Right lobe of liver (tissue), 6 donors: ENCODE data around the gene TAF3. TPM values are rescaled to one million over a fixed set of nuclear protein-coding genes. Genes with fewer than 3 reads are reported as not detected.

Experiments
- ATAC-seq, 4 donors: fragments of 200-7000 bp; cut with Tn5 transposase; one replicate each; pipeline ENCODE4 v1.9.1; 2020; ENCODE audit warnings: mild to moderate bottlenecking in 4 of 4, moderate library complexity in 4 of 4
- DNase-seq, 3 donors: peaks; one replicate each; pipeline ENCODE4 v3.0.0-alpha.2; 2020
- H3K27ac ChIP-seq, 3 donors: fragments of 200-600 bp; one replicate each; pipeline ENCODE4 v1.8.0; 2022
- H3K27me3 ChIP-seq, 2 donors: fragments of 200-600 bp; one replicate each; pipeline ENCODE4 v1.8.0; 2022
- H3K36me3 ChIP-seq, 4 donors: fragments of 200-600 bp; sonication (generic) in 1 of 4; one replicate each; pipeline versions ENCODE4 v1.5.1 to v1.8.0; 2017 to 2022; ENCODE audit warnings: control low read depth in 1 of 4
- H3K4me1 ChIP-seq, 4 donors: fragments of 200-600 bp; sonication (generic) in 1 of 4; one replicate each; pipeline versions ENCODE4 v1.5.1 to v1.8.0; 2017 to 2022; ENCODE audit warnings: control low read depth in 1 of 4
- H3K4me3 ChIP-seq, 3 donors: fragments of 200-600 bp; one replicate each; pipeline ENCODE4 v1.8.0; 2022
- H3K9me3 ChIP-seq, 4 donors: fragments of 200-600 bp; sonication (generic) in 1 of 4; one replicate each; pipeline versions ENCODE4 v1.5.1 to v1.8.0; 2017 to 2022; ENCODE audit warnings: control low read depth in 1 of 4
- CTCF ChIP-seq, 4 donors: fragments of 200-600 bp in 3 of 4; fragments of 450-650 bp in 1 of 4; IDR thresholded peaks; one replicate each; pipeline versions ENCODE4 v1.5.1 to v1.8.0; 2016 to 2022; ENCODE audit warnings: antibody characterized with exemption in 4 of 4, mild to moderate bottlenecking in 2 of 4
- POLR2A ChIP-seq: fragments of 450-650 bp; IDR thresholded peaks from one replicate; pipeline ENCODE4 v1.6.1; 2017; ENCODE audit warnings: antibody characterized with exemption, mild to moderate bottlenecking
- WGBS: methylation state at CpG from one replicate; pipeline ENCODE4 v1.1.6; 2018; ENCODE audit warnings: low coverage, low lambda C conversion rate; ENCODE audit not compliant: insufficient coverage; ENCODE audit errors: missing lambda C conversion rate; 5-methylcytosine and 5-hydroxymethylcytosine counted together
- intact Hi-C, 2 donors: fragments of 100-400 bp; cut with DNase I; formaldehyde crosslinking; loops; one replicate each; pipeline versions ENCODE4 v1.11.2 to v1.14.1; 2022
- total RNA-seq, 6 experiments: library from RNA; depleted of rRNA in 2 of 6; stranded (reverse); fragments of >200 nt in 2 of 6; fragmentation: NEBNext Ultra II Directional in 3 of 6; extraction: Animal tissue kit (Norgen Biotek cat#: 25700) in 3 of 6; gene quantifications; one replicate each; pipeline versions ENCODE4 v1.1.0 to v1.2.4, GENCODE V29; 2016 to 2023
- donor health status: DM: no; HTN: yes; CAD: no.
- donor health status: DM: no; HTN: no; CAD: no.
- donor health status: DM: no; HTN: no; CAD: no.
- donor health status: DM: no; HTN: yes; CAD: no.
- donor health status: DM: no; HTN: yes; CAD: no.

TAF3 gene
- total RNA-seq, 6 experiments from 2014 or later = 1.9 to 3.5 (median 3.0) TPM

- TF ChIP-seq POLR2A (no peak), CTCF (IDR thresholded peaks at IDR 0.05) (no peak)
- Histone ChIP-seq H3K4me3 (no peak overlapping the region), H3K27ac (no peak overlapping the region), H3K9me3 (no peaks in the 10 kb centered on the region), H3K36me3 (no peaks in the 10 kb centered on the region), H3K27me3 (no peaks in the 10 kb centered on the region), H3K4me1 (no peaks in the 10 kb centered on the region)
- intact Hi-C loops = no loop called here
- peak in 2 of 4 donors; percentile 50 to 63 for ATAC-seq
- no peak for DNase-seq
Measured at GRCh38 chr10:7956508-7956907, 138.2 kb downstream of the TAF3 start.

GRCh38 chr10:7957591-7957990 lies 139.3 kb downstream of the TAF3 start:
- Histone ChIP-seq H3K4me1 (no peaks in the 10 kb centered on the region), H3K36me3 (no peaks in the 10 kb centered on the region), H3K9me3 (no peaks in the 10 kb centered on the region), H3K27ac (no peak overlapping the region), H3K27me3 (no peaks in the 10 kb centered on the region), H3K4me3 (no peak overlapping the region)
- intact Hi-C loops = no loop called here
- WGBS = 71% methylated on average over 4 of the region's 5 CpGs
- no peak for ATAC-seq
- TF ChIP-seq POLR2A (no peak), CTCF (IDR thresholded peaks at IDR 0.05) (no peak)
- no peak for DNase-seq

GRCh38 chr10:7958442-7958841 lies 140.1 kb downstream of the TAF3 start:
- TF ChIP-seq CTCF (IDR thresholded peaks at IDR 0.05) = no peak
- TF ChIP-seq POLR2A = no peak
- 91% methylated on average over 5 of the region's 5 CpGs for WGBS

GRCh38 chr10:7960108-7960507 lies 141.8 kb downstream of the TAF3 start:
- intact Hi-C loops = no loop called here
- Histone ChIP-seq H3K27me3 (no peaks in the 10 kb centered on the region), H3K27ac (no peak overlapping the region), H3K36me3 (peaks cover 0 to 3% (median 0%) of the 10 kb centered on the region in 4 donors), H3K4me1 (no peaks in the 10 kb centered on the region), H3K9me3 (no peaks in the 10 kb centered on the region), H3K4me3 (no peak overlapping the region)
- no peak for DNase-seq
- TF ChIP-seq POLR2A (no peak), CTCF (IDR thresholded peaks at IDR 0.05) (no peak)
- WGBS = 67% methylated on average over 4 of the region's 4 CpGs
- no peak for ATAC-seq

More at GRCh38 chr10:7958442-7958841, 140.1 kb downstream of the TAF3 start:
- H3K27me3 ChIP-seq = no peaks in the 10 kb centered on the region
- H3K9me3 ChIP-seq = no peaks in the 10 kb centered on the region
- intact Hi-C loops = no loop called here
- H3K27ac ChIP-seq = no peak overlapping the region
- no peak overlapping the region for H3K4me3 ChIP-seq
- no peaks in the 10 kb centered on the region for H3K36me3 ChIP-seq
- ATAC-seq = no peak
- no peaks in the 10 kb centered on the region for H3K4me1 ChIP-seq
- DNase-seq = no peak

GRCh38 chr10:7962592-7962991 lies 144.3 kb downstream of the TAF3 start:
- no peak for DNase-seq
- TF ChIP-seq CTCF (IDR thresholded peaks at IDR 0.05) = no peak
- TF ChIP-seq POLR2A = no peak
- H3K27me3 ChIP-seq = no peaks in the 10 kb centered on the region

More at GRCh38 chr10:7962592-7962991, 144.3 kb downstream of the TAF3 start:
- 84% methylated on average over 5 of the region's 5 CpGs for WGBS
- Histone ChIP-seq H3K36me3 (peaks cover 0 to 3% (median 0%) of the 10 kb centered on the region in 4 donors), H3K4me3 (no peak overlapping the region), H3K4me1 (no peaks in the 10 kb centered on the region), H3K27ac (no peak overlapping the region), H3K9me3 (no peaks in the 10 kb centered on the region)
- no peak for ATAC-seq
- intact Hi-C loops = no loop called here
